ENCODE data around the gene NPPB. TPM values are rescaled to one million over a fixed set of nuclear protein-coding genes. Genes with fewer than 3 reads are reported as not detected.
A peak's percentile ranks its signal among the peaks of the same experiment; 100 is the strongest.

Gene NPPB
- total RNA-seq, 1 experiment from 2014 or later = 20.3 TPM

DNA sequence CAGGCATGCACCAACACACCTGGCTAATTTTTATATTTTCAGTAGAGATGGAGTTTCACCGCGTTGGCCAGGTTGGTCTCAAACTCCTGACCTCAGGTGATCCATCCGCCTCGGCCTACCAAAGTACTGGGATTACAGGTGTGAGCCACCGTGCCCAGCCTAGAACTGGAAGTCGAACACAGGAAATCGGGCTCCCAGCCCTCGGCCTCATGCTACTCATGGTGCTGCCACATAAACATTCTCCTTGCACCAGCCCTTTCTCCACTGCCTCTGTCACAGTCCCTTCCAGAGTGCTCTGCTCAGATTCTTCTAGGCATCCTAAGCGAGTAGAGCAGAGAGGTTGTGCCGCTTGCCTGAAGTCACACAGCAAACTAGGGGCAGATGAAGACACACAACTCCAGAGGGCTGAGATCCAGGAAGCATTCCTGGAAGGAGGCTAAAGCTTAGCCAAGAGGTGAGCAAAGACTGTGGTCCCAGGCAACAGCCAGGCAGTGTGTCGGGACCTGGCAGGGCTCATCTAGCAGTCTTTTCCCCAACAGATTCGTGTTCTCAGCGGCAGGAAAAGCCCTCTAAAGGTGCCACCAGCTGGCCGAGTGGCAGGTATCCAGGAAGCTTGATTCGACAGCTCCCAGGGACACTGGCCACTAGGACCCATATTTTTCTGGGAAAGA is 29.6 kb upstream of the NPPB start:
- no peak overlapping the region for H3K4me3 ChIP-seq (ENCODE audit: insufficient read depth, low read depth, low read length)
- no peaks in the 10 kb centered on the region; the same call in 1 of the 2 replicates for H3K27me3 ChIP-seq (ENCODE audit: control insufficient read depth, insufficient read depth, low read length)
- no peaks in the 10 kb centered on the region for H3K36me3 ChIP-seq (replicated peaks; ENCODE audit: control insufficient read depth, insufficient read depth, low read length)
- DNase-seq = no peak

GRCh38 chr1:11887666-11888007 is 28.9 kb upstream of the NPPB start:
- DNase-seq = peak; percentile 76
- Histone ChIP-seq H3K36me3 (replicated peaks; ENCODE audit: control insufficient read depth, insufficient read depth, low read length) (no peaks in the 10 kb centered on the region), H3K27me3 (ENCODE audit: control insufficient read depth, insufficient read depth, low read length) (no peaks in the 10 kb centered on the region; the same call in 1 of the 2 replicates), H3K4me3 (ENCODE audit: insufficient read depth, low read depth, low read length) (no peak overlapping the region)

DNA sequence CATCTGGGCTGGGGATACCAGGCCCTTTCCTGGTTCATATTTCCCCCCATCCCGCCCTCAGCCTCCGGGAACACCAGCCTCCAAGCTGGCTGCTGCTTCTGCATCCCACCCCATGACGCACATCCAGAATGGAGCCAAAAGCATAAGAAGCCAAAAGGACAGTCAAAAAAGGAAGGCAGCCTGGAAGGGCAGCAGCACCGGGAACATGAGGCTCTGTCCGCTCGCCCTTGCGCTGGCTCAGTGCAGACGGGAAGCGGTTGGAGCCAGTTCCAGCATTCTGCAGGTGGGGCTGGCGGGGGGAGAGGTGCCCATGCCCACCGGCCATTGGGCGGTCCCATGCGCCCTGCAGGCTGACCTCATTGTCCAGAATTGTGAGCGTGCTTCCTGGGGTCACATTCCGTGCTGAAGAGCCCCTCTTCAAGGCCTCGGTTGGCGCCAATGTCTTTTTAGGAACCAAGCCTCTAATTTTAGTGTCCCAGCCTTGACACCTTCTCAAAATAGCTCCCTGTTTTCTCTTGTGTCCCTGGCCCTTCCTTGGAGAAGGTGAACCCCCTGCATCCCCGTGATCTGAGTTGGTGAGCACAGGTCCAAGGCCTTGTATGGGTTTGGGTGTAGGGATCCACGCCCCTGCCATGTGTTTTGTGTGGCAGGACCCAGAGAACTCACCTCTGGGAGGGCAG is 28.4 kb upstream of the NPPB start:
- H3K27me3 ChIP-seq (ENCODE audit: control insufficient read depth, insufficient read depth, low read length) = no peaks in the 10 kb centered on the region; the same call in 1 of the 2 replicates
- no peak for DNase-seq

DNA sequence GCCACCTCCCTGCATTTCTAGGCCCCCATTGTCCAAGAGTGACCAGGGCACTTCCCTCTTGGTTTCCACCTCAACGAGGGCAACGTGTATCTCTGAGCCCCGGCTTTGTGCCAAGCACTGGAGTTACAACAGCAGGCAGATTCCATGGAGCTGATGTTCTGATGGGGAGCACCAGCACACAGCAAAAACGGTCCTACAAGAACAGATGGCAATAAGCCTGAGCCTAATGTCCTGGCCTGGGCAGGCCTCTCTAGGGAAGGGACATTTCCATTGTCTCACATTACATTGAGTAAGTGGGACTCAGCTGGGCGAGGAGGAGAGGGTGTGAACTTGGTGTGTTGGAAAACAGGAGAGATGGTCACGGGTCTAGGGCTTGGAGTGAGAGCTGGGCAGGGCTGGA is 27.2 kb upstream of the NPPB start:
- Histone ChIP-seq H3K27me3 (ENCODE audit: control insufficient read depth, insufficient read depth, low read length) (no peaks in the 10 kb centered on the region), H3K36me3 (replicated peaks; ENCODE audit: control insufficient read depth, insufficient read depth, low read length) (no peaks in the 10 kb centered on the region), H3K4me3 (ENCODE audit: insufficient read depth, low read depth, low read length) (no peak overlapping the region)
- DNase-seq = no peak

More for the DNA sequence above, 28.4 kb upstream of the NPPB start:
- Histone ChIP-seq H3K4me3 (ENCODE audit: insufficient read depth, low read depth, low read length) (no peak overlapping the region), H3K36me3 (replicated peaks; ENCODE audit: control insufficient read depth, insufficient read depth, low read length) (no peaks in the 10 kb centered on the region)

DNA sequence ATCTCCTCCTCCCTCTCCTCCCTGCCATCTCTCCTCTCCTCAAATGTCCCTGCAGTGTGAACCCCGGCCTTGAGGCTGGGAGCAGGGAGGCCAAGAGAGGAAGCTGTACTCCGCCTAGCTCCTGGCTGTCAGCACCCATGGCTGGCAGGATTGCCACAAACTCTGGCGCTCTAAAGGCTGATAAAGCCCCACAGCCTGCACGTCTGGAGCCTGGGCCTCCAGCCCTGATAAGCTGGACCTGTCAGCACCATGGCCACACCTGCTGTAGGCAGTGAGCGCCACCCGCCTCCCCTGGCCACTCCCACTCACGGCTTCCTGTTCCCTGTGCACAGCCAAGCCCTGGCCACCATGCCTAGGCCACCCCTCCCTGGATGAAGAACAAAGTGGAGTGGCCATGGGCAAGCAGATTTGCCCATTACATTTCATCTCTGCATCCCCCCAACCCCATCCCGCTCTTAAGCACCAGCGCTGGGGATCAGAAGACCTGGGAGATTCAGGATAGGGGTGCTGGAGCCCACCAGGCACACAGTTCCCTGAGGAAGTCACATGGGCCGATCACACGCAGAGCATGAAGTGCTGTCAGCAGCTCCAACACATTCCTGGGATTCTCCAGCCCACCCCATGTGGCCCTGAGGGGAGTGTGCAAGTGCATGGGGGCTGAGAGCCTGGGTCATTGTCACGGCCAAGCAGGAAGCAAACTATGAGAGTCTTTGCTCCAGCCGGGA is 24.2 kb upstream of the NPPB start:
- H3K27me3 ChIP-seq (ENCODE audit: control insufficient read depth, insufficient read depth, low read length) = no peaks in the 10 kb centered on the region
- DNase-seq = peak; percentile 84
- H3K4me3 ChIP-seq (ENCODE audit: insufficient read depth, low read depth, low read length) = no peak overlapping the region
- H3K36me3 ChIP-seq (replicated peaks; ENCODE audit: control insufficient read depth, insufficient read depth, low read length) = no peaks in the 10 kb centered on the region

DNA sequence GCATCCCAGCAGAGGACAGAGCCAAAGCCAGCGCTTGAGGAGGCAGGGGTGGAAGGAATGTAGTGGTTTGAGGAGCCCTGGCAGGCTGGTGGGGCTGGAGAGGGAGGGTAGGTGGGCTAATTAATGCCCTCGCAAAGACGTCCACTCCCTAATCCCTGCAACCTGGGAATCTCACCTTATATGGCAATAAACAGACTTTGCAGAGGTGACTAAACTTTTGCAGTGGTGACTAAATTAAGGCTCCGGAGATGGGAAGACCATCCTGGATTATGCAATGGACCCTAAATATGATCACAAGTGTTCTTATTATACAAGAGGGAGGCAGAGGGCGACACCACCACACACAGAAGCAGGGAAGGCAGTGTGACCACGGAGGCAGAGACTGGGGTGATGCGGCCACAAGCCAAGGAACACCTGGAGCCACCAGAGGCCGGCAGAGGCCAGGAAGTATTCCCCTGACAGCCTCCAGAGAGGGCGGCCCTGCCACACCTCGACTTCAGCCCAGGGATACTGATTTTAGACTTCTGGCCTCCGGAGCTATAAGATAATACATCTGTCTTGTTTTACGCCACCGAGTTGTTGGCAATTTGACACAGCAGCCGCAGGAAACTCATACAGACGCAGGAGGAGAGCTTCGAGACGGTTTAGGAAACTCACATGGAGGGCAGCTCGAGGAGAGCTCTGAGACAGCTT is 23.1 kb upstream of the NPPB start:
- no peak for DNase-seq

GRCh38 chr1:11880911-11881748 is 22.4 kb upstream of the NPPB start:
- Histone ChIP-seq H3K4me3 (ENCODE audit: insufficient read depth, low read depth, low read length) (no peak overlapping the region), H3K36me3 (replicated peaks; ENCODE audit: control insufficient read depth, insufficient read depth, low read length) (no peaks in the 10 kb centered on the region), H3K27me3 (ENCODE audit: control insufficient read depth, insufficient read depth, low read length) (no peaks in the 10 kb centered on the region)
- DNase-seq = peak; percentile 36

More for the DNA sequence above, 23.1 kb upstream of the NPPB start:
- Histone ChIP-seq H3K36me3 (replicated peaks; ENCODE audit: control insufficient read depth, insufficient read depth, low read length) (no peaks in the 10 kb centered on the region), H3K4me3 (ENCODE audit: insufficient read depth, low read depth, low read length) (no peak overlapping the region), H3K27me3 (ENCODE audit: control insufficient read depth, insufficient read depth, low read length) (no peaks in the 10 kb centered on the region)

GRCh38 chr1:11880181-11880575 is 21.4 kb upstream of the NPPB start:
- no peaks in the 10 kb centered on the region for H3K36me3 ChIP-seq (replicated peaks; ENCODE audit: control insufficient read depth, insufficient read depth, low read length)
- DNase-seq = peak; percentile 58
- H3K27me3 ChIP-seq (ENCODE audit: control insufficient read depth, insufficient read depth, low read length) = no peaks in the 10 kb centered on the region
- no peak overlapping the region for H3K4me3 ChIP-seq (ENCODE audit: insufficient read depth, low read depth, low read length)

DNA sequence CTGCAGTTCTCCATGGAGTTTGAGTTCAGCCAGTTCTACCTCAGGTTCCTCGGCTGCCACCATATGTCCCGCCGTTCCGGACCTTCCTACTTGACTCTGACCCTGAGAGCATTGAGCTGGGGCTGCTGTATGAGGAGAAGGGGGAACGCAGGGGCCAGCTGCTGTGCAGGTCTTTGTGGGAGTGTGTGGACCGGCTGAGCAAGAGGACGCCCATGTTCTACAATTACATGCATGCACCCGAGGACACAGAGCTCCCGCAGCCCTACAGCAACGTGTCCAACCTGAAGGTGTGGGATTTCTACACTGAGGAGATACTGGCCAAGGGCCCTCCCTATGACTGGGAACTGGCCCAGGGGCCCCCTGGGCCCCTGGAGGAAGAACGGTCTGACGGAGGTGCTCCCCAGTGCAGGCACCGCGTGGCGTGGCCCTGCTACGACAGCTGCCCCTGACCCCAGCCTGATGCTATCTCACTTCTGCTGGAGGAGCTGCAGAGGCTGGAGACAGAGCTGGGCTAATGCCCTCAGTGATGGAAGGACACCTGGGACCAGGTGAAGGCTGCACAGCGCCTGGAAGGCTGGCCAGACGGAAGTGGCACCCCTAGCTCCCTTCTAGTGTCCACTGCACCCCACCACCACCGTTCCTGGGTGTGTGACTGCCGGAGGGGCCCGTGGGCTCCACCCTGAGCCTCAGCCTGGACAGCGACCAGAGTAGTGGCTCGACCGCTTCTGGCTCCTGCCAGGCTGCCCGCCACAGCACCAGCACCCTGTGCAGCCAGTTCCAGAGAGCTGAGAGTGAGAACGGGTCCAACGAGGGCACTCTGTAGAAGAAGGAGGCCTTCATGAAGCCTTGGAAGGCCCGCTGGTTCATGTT is 20.8 kb upstream of the NPPB start:
- peak; percentile 35 for DNase-seq
- Histone ChIP-seq H3K4me3 (ENCODE audit: insufficient read depth, low read depth, low read length) (no peak overlapping the region), H3K36me3 (replicated peaks; ENCODE audit: control insufficient read depth, insufficient read depth, low read length) (no peaks in the 10 kb centered on the region), H3K27me3 (ENCODE audit: control insufficient read depth, insufficient read depth, low read length) (no peaks in the 10 kb centered on the region)

DNA sequence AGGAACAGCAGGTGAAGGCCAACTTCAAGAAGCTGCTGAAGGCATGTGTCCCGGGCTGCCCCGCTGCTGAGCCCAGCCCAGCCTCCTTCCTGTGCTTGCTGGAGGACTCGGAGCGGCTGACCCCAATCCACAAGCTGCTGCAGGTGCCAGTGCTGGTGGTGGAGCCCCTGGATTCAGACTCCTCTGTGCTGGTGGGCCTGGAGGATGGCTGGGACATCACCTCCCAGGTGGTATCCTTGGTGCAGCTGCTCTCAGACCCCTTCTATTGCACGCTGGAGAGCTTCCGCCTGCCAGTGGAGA is 20.1 kb upstream of the NPPB start:
- Histone ChIP-seq H3K36me3 (replicated peaks; ENCODE audit: control insufficient read depth, insufficient read depth, low read length) (no peaks in the 10 kb centered on the region), H3K27me3 (ENCODE audit: control insufficient read depth, insufficient read depth, low read length) (no peaks in the 10 kb centered on the region), H3K4me3 (ENCODE audit: insufficient read depth, low read depth, low read length) (no peak overlapping the region)
- DNase-seq = peak; percentile 41

DNA sequence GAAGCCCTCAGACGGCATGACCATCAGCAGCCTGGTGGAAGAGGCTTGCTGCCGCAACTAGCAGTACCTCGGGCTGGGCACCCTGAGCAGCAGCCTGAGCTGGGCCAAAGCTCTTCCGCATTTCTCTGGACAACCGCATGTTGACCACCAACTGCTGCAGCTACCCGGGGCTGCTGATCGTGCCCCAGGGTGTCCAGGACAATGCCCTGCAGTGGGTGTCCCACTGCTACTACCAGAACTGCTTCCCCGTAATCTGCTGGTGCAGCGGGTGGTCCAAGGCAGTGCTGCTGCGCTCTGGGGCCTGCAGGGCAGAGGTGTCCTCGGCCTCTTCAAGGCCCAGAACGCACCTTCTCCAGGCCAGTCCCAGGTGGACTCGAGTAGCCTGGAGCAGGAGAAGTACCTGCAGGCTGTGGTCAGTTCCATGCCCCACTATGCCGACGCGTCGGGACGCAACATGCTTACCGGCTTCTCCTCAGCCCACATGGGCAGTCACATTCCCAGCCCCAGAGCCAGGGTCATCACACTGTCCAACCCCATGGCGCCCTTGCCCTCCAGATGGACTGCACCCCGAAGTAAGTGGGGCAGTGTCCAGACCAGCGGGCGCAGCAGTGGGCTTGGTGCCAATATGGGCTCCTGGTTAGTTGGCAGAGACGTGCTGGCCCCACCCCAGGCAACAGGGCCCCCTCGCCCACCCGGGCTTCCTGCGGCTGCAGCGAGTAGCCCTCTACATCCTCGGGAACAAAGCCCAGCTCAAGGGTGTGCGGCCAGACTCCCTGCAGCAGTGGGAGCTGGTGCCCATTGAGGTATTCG is 19.5 kb upstream of the NPPB start:
- Histone ChIP-seq H3K36me3 (replicated peaks; ENCODE audit: control insufficient read depth, insufficient read depth, low read length) (no peaks in the 10 kb centered on the region), H3K27me3 (ENCODE audit: control insufficient read depth, insufficient read depth, low read length) (no peaks in the 10 kb centered on the region), H3K4me3 (ENCODE audit: insufficient read depth, low read depth, low read length) (no peak overlapping the region)
- peak; percentile 36 for DNase-seq

DNA sequence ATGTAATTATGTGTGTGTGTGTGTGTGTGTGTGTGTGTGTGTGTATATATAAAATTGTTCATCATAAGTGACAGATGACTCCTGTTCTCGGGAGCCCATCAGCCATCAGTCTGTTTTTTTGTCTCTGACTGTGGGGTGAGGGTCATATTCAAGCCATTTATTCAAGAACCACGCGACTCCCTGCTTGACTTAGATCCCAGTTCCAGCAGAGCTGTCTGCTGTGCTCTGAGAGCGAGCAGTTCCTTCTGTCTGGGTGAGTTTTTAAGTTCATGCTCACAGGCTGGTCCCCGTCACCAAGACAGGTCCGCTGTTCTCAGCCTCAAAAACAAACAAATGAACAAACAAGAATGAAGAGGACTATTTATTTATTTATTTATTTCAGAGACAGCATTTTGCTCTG is 18.3 kb upstream of the NPPB start:
- H3K36me3 ChIP-seq (replicated peaks; ENCODE audit: control insufficient read depth, insufficient read depth, low read length) = no peaks in the 10 kb centered on the region
- no peak overlapping the region for H3K4me3 ChIP-seq (ENCODE audit: insufficient read depth, low read depth, low read length)
- H3K27me3 ChIP-seq (ENCODE audit: control insufficient read depth, insufficient read depth, low read length) = no peaks in the 10 kb centered on the region
- no peak for DNase-seq

DNA sequence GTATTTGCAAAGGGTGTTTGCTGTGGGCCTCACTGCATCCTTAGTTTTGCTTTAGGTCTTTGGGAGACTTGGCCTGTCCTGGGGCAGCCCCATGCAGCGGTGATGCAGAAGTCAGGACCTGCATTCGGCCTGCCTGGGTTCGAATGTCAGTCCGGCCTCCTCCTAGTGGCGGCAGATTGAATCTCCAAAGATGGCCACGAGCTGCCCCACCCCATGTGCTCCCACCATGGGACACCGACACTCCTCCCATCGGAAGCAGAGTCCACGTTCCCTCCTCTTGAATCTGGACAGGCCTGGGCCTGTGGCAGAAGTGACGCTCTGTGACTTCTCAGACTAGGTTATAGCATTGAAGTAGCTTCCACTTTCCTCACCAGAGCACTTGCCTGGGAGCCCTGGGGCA is 16.3 kb upstream of the NPPB start:
- Histone ChIP-seq H3K36me3 (replicated peaks; ENCODE audit: control insufficient read depth, insufficient read depth, low read length) (no peaks in the 10 kb centered on the region), H3K4me3 (ENCODE audit: insufficient read depth, low read depth, low read length) (no peak overlapping the region), H3K27me3 (ENCODE audit: control insufficient read depth, insufficient read depth, low read length) (no peaks in the 10 kb centered on the region)
- peak; percentile 69 for DNase-seq
